Activated CD4-positive, alpha-beta T cell treated with anti-CD3 and anti-CD28 coated beads, Interleukin-10, Interleukin-2, amounts not matched to agents 100 ng/mL and 50 ng/mL, durations not matched to agents 16 hours and 8 hours (primary cell): Measurements from ENCODE around the gene CNIH3.

Experiments
- DNase-seq: peaks from one replicate; pipeline ENCODE4 v3.0.0-alpha.2; 2020

CNIH3 gene

DNA sequence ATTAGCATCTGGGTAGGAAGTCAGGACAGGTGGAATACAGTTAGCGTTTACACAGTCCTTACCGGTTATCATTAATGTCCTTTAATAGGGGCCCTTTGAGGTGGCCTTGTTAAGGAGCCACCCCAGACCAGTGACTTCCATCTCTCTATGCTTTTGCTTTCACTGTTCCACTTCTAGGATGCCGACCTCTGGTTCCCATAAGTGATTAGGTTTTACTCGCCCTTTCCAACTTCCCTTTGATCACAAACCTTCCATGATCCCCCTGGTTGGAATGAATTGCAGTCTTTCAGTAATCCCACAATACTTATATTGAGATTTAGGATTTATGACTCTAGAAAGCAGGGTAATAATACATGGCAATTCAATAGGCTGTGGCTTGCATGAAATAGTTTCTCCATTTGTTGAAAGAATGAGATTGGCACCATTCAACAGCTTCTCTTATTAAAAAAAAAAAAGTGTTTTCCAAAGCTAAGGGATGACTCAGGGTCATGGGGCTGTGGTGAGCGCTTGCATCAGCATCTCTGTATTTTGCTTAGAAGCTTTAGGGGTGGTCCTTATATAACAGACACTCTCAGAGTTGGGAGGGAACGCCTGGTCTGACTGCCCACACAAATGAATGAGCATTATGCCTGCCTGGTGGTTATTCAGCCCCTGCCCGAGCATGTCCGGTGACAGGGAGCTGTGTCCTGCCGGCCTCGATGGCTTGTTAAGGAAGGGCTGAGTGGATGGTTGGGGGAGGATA is 110.5 kb downstream of the CNIH3 start:
- DNase-seq: no peak

DNA sequence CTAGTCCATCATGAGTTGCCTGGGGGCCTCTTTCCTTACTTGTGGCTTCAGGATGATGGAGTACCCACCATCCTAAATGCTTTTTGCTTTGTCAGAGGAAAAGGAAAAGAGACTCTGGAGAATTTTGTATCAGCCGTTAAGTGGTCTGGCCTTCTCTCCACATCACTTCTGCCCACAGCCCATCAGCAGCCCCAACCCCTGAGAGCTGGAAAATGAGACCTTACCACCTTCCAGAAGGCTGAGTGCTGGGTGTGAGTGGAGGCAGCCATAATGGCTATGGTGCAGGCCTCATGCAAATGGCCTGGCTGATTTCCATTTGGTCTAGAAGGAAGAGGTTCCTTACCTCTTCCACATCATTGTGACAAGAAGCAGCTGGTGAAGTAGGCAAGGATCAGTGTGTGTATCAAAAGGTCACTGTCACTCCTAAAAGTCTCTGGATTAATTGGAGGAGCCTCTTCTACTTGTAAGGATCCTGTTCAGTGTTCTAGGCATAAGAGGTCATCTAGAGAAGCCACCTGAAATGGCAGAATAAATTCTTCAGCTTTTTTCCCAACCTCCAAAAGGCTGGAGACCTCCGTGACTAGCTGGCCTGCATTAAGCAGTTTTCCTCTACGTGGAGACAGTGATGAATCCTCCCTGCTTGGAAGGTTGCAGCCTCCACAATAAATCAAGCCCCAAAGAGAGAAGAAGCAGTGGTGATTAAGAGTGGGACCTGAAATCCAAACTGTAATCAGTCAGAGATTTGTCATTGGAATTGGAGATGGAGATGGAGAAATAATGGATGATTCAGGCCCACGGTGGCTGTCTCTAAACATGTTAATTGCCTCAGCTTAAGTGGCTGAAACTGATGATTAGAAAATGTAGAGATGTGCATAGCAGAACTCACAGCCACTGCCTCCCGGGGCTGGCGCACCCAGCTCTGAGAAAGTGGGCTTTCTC is 111.5 kb downstream of the CNIH3 start:
- no peak for DNase-seq

DNA sequence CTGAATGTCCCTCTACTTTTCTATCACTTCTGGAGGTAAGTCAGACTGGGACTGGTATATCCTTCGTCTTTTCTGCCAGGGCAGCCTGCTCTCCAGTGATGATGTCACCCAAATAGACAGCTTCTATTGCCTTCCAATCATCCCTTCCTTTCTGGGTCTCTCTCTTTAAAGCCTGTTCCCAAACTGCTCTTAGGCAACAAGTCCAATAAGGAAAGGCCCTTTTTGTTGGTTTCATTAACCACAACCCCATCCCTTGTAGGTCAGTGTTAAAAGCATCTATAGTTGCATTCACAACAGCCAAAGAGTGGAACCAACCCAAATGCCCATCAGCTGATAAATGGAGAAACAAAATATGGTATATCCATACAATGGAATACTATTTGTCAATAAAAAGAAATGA is 114.4 kb downstream of the CNIH3 start:
- no peak for DNase-seq

DNA sequence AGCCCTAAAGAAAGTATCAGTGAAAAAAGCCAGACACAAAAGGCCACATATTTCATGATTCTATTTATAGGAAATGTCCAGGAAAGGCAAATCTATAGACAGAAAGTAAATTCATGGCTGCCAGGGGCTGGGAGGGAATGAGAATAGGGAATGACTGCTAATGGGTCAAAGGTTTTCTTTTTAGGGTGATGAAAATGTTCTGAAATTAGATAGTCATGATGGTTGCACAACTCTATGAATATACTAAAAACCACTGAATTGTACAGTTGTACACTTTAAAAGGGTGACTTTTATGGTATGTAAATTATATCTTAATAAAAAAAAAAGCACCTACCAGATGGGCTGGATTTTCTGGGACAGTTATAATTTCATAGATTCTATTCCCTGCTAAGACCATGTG is 114.8 kb downstream of the CNIH3 start:
- no peak for DNase-seq

DNA sequence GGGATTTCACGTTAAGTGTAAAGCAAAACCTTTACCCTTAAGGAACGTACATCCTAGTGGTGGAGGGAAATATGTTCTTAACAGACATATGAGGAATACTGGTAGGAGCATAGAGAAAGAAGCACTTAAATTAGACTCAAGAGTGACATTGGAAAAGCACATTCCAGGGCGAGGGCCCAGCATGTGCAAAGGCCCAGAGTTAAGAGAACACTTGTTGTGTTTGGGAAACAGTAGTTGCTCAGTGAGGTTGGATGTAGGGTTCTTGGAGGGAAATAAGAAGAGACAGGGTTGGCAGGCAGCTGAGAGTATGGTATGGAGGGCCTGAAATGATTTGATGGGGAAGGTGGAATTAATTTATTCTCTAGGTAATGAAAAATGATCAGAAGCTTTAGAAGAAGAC is 115.5 kb downstream of the CNIH3 start:
- DNase-seq: no peak

DNA sequence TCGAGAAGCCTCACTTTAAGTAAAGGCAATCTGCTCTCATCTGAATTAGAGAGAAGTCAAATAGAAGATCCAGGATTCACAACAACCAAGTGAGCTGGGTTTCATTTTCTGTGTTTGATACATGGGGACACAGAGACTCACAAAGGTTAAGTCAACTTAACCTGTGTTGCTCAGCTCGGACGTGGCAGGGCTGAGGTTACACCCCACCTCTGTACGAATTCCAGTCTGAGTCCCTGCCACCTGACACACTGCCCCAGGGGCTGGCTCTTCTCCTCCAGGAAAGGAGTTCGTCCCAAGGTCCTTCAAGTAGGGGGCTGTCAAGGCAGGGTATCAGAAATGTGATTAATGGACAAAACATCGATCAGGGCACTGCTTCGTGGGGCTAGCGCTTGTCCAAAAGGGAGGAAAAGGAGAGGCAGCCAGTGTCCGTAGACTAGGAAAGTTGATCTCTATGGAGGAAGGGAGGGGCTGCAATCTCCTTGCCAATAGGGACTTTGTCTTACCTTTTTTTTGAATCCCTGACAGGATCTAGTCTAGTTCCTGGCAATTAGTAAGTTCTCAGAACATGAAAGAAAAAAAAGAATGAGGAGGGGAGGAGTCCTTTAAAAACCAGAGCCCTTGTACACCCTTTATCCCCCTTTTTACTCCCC is 116.4 kb downstream of the CNIH3 start:
- no peak for DNase-seq

DNA sequence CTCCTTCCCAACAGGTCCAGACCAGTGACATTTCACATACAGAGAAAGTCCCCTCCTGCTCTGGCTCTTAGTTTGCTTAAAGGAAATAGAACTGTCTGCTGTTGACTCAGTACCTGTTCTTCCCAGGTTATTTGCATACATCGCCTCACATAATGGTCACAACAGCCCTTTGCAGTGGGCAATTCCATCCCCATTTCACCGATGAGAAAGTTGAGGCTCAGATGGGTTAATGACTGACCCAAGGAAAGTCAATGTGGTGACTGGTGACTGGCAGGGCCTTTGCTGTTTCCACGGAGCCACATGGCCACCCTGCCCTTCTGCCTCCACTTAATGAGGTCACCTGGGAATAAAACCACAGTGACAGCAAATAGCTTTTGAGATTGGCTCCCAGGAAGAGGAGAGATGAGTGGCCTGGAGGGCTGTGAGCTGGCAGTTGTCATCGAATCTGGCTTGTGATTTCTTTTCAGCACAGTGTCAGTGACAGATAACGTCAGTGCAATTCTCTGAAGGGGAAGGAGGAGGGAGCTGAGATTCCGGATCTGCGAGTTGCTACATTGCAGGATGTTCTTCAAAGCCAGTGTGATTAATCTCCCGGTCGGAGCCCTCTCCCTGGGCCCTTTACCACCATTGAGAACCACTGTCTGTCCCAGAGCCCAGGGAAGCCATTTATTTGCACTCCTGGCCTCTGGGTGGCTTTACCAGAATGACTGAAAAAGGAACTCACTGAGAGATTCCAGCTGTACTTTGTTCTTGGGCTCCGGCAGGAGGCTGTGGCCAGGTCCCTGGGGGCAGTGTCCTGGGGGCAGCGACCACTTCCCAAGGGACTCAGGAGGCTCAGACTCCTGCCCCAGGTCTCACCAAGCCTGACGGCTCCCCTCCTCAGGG is 117.2 kb downstream of the CNIH3 start:
- no peak for DNase-seq

DNA sequence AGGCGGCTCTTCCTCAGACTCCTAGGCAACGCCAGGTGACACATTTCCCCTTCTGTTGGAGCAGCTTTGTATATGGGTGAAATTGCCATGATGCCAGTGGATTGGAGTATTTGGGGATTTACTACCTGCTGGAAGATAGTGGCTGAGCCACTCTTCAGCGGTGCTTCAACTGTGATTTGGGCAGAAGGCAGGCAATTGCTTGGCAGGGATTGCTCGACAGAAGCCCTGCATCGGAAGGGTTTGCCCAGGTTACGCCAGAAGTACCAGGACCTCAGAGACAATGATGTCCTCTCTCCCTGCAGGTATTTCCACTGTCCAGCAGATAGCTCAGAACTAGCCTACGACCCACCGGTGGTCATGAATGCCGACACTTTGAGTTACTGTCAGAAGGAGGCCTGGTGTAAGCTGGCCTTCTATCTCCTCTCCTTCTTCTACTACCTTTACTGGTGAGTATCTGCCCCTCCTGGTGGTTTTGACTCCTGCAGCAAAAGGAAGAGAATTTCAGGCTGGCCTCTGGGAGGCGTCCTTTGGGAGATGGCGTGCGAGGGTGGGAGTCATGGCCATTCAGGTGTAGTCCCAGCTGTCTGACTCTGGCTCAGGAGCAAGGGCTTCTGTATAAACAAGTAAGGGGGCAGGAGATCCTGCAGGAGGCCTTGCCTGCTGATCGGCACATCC is 118.3 kb downstream of the CNIH3 start:
- no peak for DNase-seq

DNA sequence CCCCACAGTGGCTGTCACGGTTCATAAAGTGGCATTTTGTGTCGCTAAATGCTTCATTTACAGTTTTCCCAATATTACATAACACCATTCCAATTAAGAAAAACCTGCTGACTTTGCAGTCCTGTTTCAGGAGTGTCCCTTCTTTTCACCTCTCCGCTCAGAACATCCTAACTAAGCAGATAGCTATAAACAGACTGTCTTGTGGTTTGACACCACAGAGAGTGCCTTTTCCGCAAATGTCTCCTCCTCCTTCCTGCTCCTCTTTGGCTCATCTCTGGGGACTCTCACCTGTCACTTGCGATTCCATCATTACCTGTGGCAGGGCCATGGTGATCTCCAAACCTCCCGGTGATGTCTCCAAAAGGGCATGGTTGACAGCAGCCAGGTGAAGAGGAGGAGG is 119.0 kb downstream of the CNIH3 start:
- peak; percentile 16 for DNase-seq

DNA sequence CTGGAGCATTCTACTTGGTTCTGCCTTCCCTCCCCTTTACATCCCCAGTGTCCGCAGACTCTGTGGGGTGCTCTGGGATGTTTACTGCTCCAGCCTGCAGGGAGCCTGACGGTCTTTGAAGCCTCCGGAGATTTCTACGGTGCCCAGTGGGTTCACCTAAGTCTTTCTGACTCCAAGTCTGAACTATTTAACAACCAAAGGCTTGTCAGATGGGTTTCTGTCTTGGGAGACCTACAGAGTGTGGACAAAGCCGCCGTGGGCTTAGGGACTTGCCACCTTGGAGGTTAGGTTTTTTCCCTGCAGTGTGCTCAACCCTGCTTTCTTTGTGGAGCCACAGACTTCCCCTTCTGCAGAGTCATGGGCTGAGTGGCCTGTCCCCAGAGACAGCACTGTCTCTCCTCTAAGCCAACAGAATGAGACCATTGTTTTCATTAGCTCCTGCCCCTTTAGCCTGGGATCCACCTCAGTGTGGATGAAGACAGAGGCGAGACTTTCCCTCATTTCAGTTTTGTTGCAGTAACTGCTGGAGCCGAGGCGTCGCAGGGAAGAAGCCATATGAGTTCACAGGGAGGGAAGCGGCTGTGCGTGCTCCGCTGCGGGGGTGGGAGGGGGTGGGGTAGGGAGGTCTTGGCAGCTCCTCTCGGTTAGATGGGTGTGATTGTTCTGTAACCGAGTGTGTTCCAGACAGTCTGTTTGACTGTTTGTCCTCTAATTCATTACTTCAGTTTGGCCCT is 120.7 kb downstream of the CNIH3 start:
- no peak for DNase-seq

DNA sequence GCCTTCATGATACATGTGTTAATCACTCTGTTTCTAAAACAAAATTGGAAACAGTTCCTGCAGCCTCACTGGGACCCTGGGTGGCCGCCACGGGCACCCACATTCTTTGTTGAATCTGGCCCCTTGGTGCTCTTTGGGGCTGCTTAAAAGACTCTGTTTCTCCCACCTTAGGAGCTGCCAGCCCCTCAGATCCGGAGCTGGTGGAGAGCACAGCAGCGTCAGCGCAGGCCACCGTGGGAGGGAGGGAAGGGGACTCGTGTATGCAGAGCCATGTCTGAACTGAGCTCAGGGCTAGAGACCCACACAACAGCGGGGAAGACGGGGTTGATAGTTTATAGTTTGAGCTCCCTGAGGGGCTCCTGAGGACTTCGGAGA is 121.2 kb downstream of the CNIH3 start:
- DNase-seq: no peak

DNA sequence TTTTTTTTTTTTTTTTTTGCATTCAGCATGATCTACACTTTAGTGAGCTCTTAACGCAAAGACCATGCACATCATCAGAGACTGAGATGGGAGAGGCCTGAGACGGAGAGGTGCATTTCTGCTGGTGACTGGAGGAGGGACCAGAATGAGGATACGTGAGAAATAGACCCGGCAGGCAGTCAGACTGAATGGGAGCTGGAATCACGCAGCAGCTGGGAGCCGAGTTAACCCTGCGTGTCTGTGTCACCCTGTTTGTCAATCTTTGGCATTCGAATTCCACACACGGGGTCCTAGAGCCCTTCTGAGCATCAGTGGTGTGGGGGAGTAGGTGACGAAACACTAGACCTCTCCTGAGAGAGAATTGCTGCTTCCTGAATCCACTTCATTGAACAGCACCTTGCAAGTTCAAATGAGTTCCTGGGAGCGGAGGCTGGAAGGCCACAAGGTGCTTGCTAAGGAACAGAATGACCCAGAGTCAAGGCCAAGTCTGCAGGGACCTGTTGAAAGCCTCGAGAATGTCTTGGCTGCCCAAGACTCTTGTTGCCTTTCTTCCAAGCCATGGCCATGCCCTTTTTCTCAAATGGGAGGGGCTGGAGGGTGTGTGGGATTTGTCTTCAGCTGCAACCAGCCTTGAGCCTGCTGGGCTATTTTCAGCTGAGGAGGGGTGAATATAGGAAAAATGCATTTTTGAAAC is 123.3 kb downstream of the CNIH3 start:
- no peak for DNase-seq

DNA sequence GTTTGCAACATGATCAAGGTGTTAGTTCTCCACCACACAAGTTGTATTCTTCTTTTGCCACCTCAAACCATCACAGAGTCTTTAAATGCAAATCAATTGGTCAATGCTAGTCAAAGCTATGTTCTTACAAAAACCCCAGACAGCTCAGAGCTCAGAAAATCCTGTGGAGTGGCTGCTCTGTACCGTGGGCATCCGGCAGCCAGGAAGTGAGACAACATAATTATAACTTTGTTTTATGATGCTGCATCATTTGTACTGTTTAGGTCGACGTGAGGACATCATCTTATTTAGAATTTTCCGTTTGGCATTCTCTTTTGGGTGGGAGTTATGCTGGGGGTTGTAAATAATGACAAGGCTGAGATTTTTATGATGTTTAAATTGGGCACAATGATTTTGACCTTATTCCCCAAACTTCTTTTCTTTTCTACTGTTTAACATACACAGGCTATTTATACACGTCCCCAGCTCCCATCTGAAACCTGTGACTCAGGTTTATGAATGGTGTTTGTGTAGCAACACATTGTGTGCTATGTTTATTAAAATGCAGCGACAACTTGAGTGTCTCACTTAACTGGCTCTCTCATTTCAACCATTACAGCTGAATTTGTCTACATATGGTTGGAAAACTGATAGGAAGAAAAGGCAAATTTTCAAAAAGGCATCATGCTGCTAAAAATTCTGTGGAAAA is 124.0 kb downstream of the CNIH3 start:
- DNase-seq: no peak

DNA sequence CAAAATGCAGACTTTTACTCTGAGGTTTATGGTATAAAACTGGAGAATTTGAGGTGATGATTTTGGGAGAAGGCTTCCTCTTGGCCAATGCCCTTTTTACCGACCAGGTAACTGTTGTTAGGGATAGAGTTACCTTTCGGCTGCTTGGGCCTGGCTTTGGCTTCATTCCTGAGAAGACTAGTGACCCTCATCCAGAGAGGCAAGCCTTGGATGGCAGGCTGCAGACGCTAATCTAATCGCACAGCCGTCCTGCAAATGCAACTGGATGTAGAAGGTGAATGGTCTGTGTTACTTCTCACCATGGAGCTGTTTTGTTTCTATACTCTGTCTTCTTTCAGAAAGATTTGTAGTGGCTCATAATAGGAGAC is 124.6 kb downstream of the CNIH3 start:
- no peak for DNase-seq

DNA sequence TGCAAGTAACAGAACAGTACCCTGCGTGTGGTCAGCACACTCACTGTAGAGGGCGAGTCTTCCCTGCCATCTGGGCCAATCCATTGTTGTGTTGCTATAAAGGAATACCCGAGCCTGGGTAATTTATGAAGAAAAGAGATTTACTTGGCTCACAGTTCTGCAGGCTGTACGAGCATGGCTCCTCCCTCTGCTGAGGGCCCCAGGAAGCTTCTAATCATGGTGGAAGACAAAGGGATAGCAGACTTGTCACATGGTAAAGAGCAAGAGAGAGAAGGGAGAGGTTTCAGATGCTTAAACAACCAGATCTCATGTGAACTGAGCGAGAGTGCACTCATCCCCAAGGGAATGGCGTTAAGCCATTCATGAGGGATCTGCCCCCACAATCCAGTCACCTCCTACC is 126.2 kb downstream of the CNIH3 start:
- DNase-seq: no peak

DNA sequence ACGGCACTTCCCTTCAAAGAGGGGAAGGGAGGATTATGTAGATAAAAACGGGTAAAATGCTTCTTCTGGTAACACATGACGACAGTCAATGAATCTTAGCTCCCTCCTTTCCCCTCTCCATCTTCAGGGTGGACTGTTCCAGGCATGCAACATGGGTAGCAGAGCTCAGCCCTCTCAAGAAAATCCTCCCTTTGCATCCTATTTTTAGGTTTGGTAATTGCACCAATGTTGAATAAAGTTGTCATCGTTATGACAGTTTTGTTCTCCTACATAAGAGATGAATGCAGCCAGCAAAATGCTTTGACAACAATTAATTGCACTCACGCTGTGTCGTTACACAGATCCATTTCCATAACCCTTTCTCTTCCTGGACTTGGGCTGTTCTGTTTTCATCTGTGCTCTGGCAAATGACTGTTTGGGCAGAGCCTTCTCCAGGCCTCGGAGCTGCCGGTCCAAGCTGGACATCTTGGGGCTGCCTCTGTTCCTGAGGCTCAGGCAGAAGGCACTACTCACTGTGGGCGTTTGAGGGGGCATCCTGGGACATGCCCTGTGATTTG is 127.6 kb downstream of the CNIH3 start:
- DNase-seq: no peak

DNA sequence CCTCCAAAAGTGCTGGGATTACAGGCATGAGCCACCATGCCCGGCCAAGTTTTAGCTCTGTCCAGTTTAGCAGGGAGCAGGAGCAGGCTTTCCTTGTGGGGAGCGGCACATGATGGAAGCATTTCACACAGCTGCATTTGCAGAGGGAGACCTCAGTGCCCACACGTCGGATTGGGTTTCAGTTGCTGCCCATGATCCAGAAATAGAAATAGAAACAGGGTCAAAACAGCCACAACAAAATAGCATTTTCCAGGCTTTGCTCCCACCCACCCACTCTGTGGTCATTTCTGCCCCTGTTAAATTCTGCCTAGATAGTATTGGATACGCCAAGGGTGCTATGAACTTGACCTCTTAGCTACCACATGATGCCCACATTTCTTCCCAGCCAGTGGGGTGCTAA is 128.4 kb downstream of the CNIH3 start:
- DNase-seq: no peak

DNA sequence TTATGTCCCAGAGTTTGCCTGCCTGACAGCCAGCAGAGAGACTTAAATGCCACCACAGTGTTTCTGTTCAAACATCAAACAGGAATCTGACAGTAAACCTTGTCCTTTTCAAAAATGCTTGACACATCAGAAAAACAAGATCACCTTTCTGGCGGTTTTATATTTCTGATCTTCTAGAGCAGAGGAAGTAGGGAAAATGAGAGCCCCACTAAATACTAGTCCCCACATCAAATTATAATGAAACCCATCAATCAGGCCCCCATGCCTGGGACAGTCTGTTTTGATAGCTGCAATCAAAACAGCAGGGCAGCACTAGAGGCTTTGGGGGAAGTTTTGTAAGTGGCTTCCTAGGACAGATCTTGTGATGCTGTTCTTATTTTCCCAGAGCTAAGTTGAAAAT is 129.3 kb downstream of the CNIH3 start:
- no peak for DNase-seq

DNA sequence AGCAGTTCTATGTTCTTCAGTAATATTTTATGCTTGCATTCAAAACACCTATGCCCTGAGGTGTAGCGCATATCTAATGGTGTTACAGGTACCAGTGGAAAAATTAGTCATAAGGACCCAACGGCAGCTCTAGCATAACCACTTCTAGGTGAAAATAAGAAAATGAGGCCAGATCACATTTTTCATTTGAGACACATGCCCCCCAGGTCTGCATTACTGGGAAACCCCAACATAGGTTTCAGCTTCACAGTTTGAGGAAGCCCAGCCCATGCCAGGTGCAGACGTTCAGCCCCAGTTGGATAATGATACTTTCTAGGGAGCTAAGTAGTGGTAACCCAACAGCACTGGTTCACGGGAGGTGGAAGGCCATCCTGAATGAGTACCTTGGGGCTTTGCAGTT is 129.8 kb downstream of the CNIH3 start:
- DNase-seq: peak; percentile 11

DNA sequence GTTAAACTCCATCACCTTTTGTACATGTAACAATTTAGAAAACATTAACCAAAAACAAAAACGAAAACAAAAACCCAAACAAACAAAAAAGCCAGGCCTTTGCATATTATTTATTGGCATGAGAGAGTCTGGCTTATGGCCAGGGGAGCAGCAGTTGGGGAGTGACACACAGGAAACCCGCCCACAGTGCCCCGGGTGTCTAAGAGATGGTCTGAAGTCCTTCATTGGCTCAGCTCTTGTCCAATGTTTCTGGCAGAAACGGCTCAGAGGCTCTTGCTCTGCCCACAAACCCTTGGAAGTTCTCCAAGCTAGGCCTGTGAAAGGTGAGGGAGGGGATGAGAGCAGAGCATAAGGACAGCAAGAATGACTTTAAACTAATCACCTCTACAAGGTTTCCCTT is 131.5 kb downstream of the CNIH3 start:
- no peak for DNase-seq
